Gastroesophageal sphincter (tissue), 3 donors: ENCODE measurements around the gene SMIM22.

Experiments
- CTCF ChIP-seq, 4 experiments: fragments of 200-600 bp in 2 of 4; fragments of 450-650 bp in 2 of 4; sonication (generic) in 1 of 4; IDR thresholded peaks; one replicate each; pipeline ENCODE4 v1.5.1; 2017 to 2019; ENCODE audit warnings: antibody characterized with exemption in 4 of 4, mild to moderate bottlenecking in 2 of 4, moderate library complexity in 2 of 4
- EP300 ChIP-seq: sonication (generic); formaldehyde crosslinking; IDR thresholded peaks from one replicate; pipeline ENCODE4 v1.6.1; 2017; ENCODE audit warnings: antibody characterized with exemption, mild to moderate bottlenecking
- POLR2A ChIP-seq, 2 donors: fragments of 450-650 bp; IDR thresholded peaks; one replicate each; pipeline ENCODE4 v1.6.1; 2017; ENCODE audit warnings: antibody characterized with exemption in 2 of 2, mild to moderate bottlenecking in 2 of 2, moderate library complexity in 1 of 2
- POLR2AphosphoS5 ChIP-seq: sonication (generic); formaldehyde crosslinking; IDR thresholded peaks from one replicate; pipeline ENCODE4 v1.6.1; 2017; ENCODE audit warnings: antibody characterized with exemption

GRCh38 chr16:4792951-4793513, 2.1 kb upstream of the SMIM22 start:
- TF ChIP-seq CTCF (IDR thresholded peaks at IDR 0.05) (no peak), POLR2A (IDR thresholded peaks at IDR 0.05) (no peak), EP300 (no peak), POLR2AphosphoS5 (no peak)
